Mammary epithelial cell (primary cell): ENCODE results near the gene CAMSAP1.

Source experiments
- EZH2 ChIP-seq: IDR thresholded peaks from 2 replicates; pipeline ENCODE4 v1.6.1; 2012; ENCODE audit warnings: low read length, inconsistent platforms, borderline replicate concordance
- TF ChIP-seq, protein P1 (sequence below), 2 donors: IDR thresholded peaks in 1 of 2; conservative IDR thresholded peaks in 1 of 2; 2 replicates each; pipeline ENCODE4 v1.5.1; 2011 to 2012; ENCODE audit warnings: inconsistent platforms in 2 of 2, low read length in 2 of 2, mild to moderate bottlenecking in 2 of 2, control low read depth in 1 of 2, low read depth in 1 of 2; ENCODE audit not compliant: insufficient read depth in 1 of 2; ENCODE audit errors: extremely low read depth in 1 of 2

DNA sequence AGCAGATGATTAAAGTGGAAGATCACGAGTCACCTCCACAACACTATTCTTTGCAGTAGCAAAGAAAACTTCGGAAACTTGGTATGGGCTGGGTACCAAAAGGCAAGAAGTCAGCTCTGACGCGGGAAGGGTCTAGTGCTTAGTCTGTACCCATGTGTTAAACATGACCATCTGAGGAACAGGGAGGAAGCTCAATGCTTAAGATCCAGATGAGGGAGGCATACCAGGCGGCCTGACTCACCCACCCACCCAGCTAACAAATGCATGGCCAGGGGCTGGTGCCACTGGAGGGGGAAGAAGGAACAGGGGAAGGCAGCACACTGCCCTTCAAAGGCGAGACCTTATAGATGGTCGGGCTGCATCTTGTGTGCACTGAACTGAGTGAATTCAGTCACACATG, 41.8 kb downstream of the CAMSAP1 start:
- TF ChIP-seq, protein P1, sequence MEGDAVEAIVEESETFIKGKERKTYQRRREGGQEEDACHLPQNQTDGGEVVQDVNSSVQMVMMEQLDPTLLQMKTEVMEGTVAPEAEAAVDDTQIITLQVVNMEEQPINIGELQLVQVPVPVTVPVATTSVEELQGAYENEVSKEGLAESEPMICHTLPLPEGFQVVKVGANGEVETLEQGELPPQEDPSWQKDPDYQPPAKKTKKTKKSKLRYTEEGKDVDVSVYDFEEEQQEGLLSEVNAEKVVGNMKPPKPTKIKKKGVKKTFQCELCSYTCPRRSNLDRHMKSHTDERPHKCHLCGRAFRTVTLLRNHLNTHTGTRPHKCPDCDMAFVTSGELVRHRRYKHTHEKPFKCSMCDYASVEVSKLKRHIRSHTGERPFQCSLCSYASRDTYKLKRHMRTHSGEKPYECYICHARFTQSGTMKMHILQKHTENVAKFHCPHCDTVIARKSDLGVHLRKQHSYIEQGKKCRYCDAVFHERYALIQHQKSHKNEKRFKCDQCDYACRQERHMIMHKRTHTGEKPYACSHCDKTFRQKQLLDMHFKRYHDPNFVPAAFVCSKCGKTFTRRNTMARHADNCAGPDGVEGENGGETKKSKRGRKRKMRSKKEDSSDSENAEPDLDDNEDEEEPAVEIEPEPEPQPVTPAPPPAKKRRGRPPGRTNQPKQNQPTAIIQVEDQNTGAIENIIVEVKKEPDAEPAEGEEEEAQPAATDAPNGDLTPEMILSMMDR (conservative IDR thresholded peaks at IDR 0.05 in 1 of 2, IDR thresholded peaks at IDR 0.05 in 1 of 2; ENCODE audit: extremely low read depth in 1 of 2, insufficient read depth in 1 of 2, low read depth in 1 of 2, low read length in 2 of 2) = no peak
- TF ChIP-seq EZH2 = no peak
